Measurements from ENCODE around the gene NECTIN2. TPM values are rescaled to one million over a fixed set of nuclear protein-coding genes. Genes with fewer than 3 reads are reported as not detected.
"Not testable (repeated sequence)": the region's sequence is repeated elsewhere in the genome, so short reads cannot be mapped to it uniquely, and the experiment has no call there.

The NECTIN2 gene
- total and polyA plus RNA-seq, 2 donors = 27.4 to 50.2 TPM

GRCh38 chr19:44851427-44851826, 5.3 kb downstream of the NECTIN2 start:
- no peak overlapping the region for H3K27ac ChIP-seq (ENCODE audit: low read depth)
- 81% methylated on average over 2 of the region's 2 CpGs for WGBS
- no peak for DNase-seq (ENCODE audit: extremely low spot score)
- H3K4me3 ChIP-seq (ENCODE audit: low read depth, low read length) = no peak overlapping the region
- no peaks in the 10 kb centered on the region for H3K36me3 ChIP-seq (ENCODE audit: insufficient read depth)
- H3K4me1 ChIP-seq (ENCODE audit: insufficient read depth) = no peaks in the 10 kb centered on the region

- DNase-seq (ENCODE audit: extremely low spot score) = no peak
- Histone ChIP-seq H3K27ac (ENCODE audit: low read depth) (no peak overlapping the region), H3K4me1 (ENCODE audit: insufficient read depth) (no peaks in the 10 kb centered on the region), H3K36me3 (ENCODE audit: insufficient read depth) (no peaks in the 10 kb centered on the region), H3K4me3 (ENCODE audit: low read depth, low read length) (no peak overlapping the region)
- WGBS = 98% methylated on average over 1 of the region's 1 CpG
These were observed 9.5 kb downstream of the NECTIN2 start for GRCh38 chr19:44855606-44856005.

- H3K27ac ChIP-seq (ENCODE audit: low read depth) = no peak overlapping the region
- no peak overlapping the region for H3K4me3 ChIP-seq (ENCODE audit: low read depth, low read length)
- no peaks in the 10 kb centered on the region for H3K4me1 ChIP-seq (ENCODE audit: insufficient read depth)
- 70% methylated on average over 10 of the region's 10 CpGs for WGBS
- no peak for DNase-seq (ENCODE audit: extremely low spot score)
- H3K36me3 ChIP-seq (ENCODE audit: insufficient read depth) = no peaks in the 10 kb centered on the region
These were observed 10.5 kb downstream of the NECTIN2 start for GRCh38 chr19:44856421-44857083.

- no peak overlapping the region for H3K4me3 ChIP-seq (ENCODE audit: low read depth, low read length)
- no peak for DNase-seq (ENCODE audit: extremely low spot score)
- no peaks in the 10 kb centered on the region for H3K4me1 ChIP-seq (ENCODE audit: insufficient read depth)
- no peaks in the 10 kb centered on the region for H3K36me3 ChIP-seq (ENCODE audit: insufficient read depth)
- H3K27ac ChIP-seq (ENCODE audit: low read depth) = no peak overlapping the region
- WGBS = 82% methylated on average over 4 of the region's 4 CpGs
These were observed 11.7 kb downstream of the NECTIN2 start for GRCh38 chr19:44857837-44858236.

- not testable (repeated sequence) for H3K4me1 ChIP-seq (ENCODE audit: insufficient read depth); H3K36me3 ChIP-seq (ENCODE audit: insufficient read depth); H3K27ac ChIP-seq (ENCODE audit: low read depth); H3K4me3 ChIP-seq (ENCODE audit: low read depth, low read length); DNase-seq (ENCODE audit: extremely low spot score)
- 87% methylated on average over 3 of the region's 3 CpGs for WGBS
These were observed 15.5 kb downstream of the NECTIN2 start for GRCh38 chr19:44861576-44861975.

- Histone ChIP-seq H3K4me3 (ENCODE audit: low read depth, low read length) (no peak overlapping the region), H3K36me3 (ENCODE audit: insufficient read depth) (peaks cover 2% of the 10 kb centered on the region), H3K4me1 (ENCODE audit: insufficient read depth) (no peaks in the 10 kb centered on the region), H3K27ac (ENCODE audit: low read depth) (no peak overlapping the region)
- DNase-seq (ENCODE audit: extremely low spot score) = no peak
- 94% methylated on average over 2 of the region's 2 CpGs for WGBS
These were observed 17.9 kb downstream of the NECTIN2 start for GRCh38 chr19:44863990-44864389.

GRCh38 chr19:44865196-44865767, 19.2 kb downstream of the NECTIN2 start:
- 93% methylated on average over 27 of the region's 27 CpGs for WGBS
- Histone ChIP-seq H3K36me3 (ENCODE audit: insufficient read depth) (peaks cover 2% of the 10 kb centered on the region), H3K4me3 (ENCODE audit: low read depth, low read length) (no peak overlapping the region), H3K4me1 (ENCODE audit: insufficient read depth) (no peaks in the 10 kb centered on the region), H3K27ac (ENCODE audit: low read depth) (no peak overlapping the region)
- DNase-seq (ENCODE audit: extremely low spot score) = no peak

- Histone ChIP-seq H3K4me1 (ENCODE audit: insufficient read depth) (no peaks in the 10 kb centered on the region), H3K27ac (ENCODE audit: low read depth) (no peak overlapping the region), H3K36me3 (ENCODE audit: insufficient read depth) (peaks cover 2% of the 10 kb centered on the region), H3K4me3 (ENCODE audit: low read depth, low read length) (no peak overlapping the region)
- DNase-seq (ENCODE audit: extremely low spot score) = no peak
- 96% methylated on average over 4 of the region's 4 CpGs for WGBS
These were observed 20.6 kb downstream of the NECTIN2 start for GRCh38 chr19:44866664-44867063.

GRCh38 chr19:44867578-44867977, 21.5 kb downstream of the NECTIN2 start:
- WGBS = 93% methylated on average over 12 of the region's 12 CpGs

GRCh38 chr19:44869733-44870470, 23.8 kb downstream of the NECTIN2 start:
- H3K36me3 ChIP-seq (ENCODE audit: insufficient read depth) = peaks cover 6% of the 10 kb centered on the region
- WGBS = 58% methylated on average over 13 of the region's 13 CpGs

More at GRCh38 chr19:44867578-44867977, 21.5 kb downstream of the NECTIN2 start:
- no peak for DNase-seq (ENCODE audit: extremely low spot score)
- H3K36me3 ChIP-seq (ENCODE audit: insufficient read depth) = peaks cover 6% of the 10 kb centered on the region
- H3K27ac ChIP-seq (ENCODE audit: low read depth) = no peak overlapping the region
- no peak overlapping the region for H3K4me3 ChIP-seq (ENCODE audit: low read depth, low read length)
- H3K4me1 ChIP-seq (ENCODE audit: insufficient read depth) = no peaks in the 10 kb centered on the region

GRCh38 chr19:44871809-44872208, 25.7 kb downstream of the NECTIN2 start:
- no peak for DNase-seq (ENCODE audit: extremely low spot score)
- H3K4me1 ChIP-seq (ENCODE audit: insufficient read depth) = no peaks in the 10 kb centered on the region
- H3K36me3 ChIP-seq (ENCODE audit: insufficient read depth) = peaks cover 4% of the 10 kb centered on the region
- WGBS = 93% methylated on average over 14 of the region's 14 CpGs
- no peak overlapping the region for H3K4me3 ChIP-seq (ENCODE audit: low read depth, low read length)
- no peak overlapping the region for H3K27ac ChIP-seq (ENCODE audit: low read depth)

More at GRCh38 chr19:44869733-44870470, 23.8 kb downstream of the NECTIN2 start:
- Histone ChIP-seq H3K4me1 (ENCODE audit: insufficient read depth) (no peaks in the 10 kb centered on the region), H3K27ac (ENCODE audit: low read depth) (no peak overlapping the region), H3K4me3 (ENCODE audit: low read depth, low read length) (no peak overlapping the region)
- DNase-seq (ENCODE audit: extremely low spot score) = no peak

- WGBS = 87% methylated on average over 4 of the region's 4 CpGs
- no peak overlapping the region for H3K27ac ChIP-seq (ENCODE audit: low read depth)
- no peaks in the 10 kb centered on the region for H3K4me1 ChIP-seq (ENCODE audit: insufficient read depth)
- H3K36me3 ChIP-seq (ENCODE audit: insufficient read depth) = peaks cover 4% of the 10 kb centered on the region
- no peak overlapping the region for H3K4me3 ChIP-seq (ENCODE audit: low read depth, low read length)
- no peak for DNase-seq (ENCODE audit: extremely low spot score)
These were observed 26.6 kb downstream of the NECTIN2 start for GRCh38 chr19:44872661-44873060.

GRCh38 chr19:44874317-44874716, 28.2 kb downstream of the NECTIN2 start:
- Histone ChIP-seq H3K4me1 (ENCODE audit: insufficient read depth) (no peaks in the 10 kb centered on the region), H3K36me3 (ENCODE audit: insufficient read depth) (peaks cover 4% of the 10 kb centered on the region), H3K27ac (ENCODE audit: low read depth) (no peak overlapping the region), H3K4me3 (ENCODE audit: low read depth, low read length) (no peak overlapping the region)
- no peak for DNase-seq (ENCODE audit: extremely low spot score)
- 94% methylated on average over 16 of the region's 16 CpGs for WGBS

Data from urinary bladder (tissue), 4 donors.